ENCODE measurements around the gene TWIST2. TPM values are rescaled to one million over a fixed set of nuclear protein-coding genes. Genes with fewer than 3 reads are reported as not detected.

Gene TWIST2
- total RNA-seq, 1 donor from 2014 or later: 6.8 TPM

DNA sequence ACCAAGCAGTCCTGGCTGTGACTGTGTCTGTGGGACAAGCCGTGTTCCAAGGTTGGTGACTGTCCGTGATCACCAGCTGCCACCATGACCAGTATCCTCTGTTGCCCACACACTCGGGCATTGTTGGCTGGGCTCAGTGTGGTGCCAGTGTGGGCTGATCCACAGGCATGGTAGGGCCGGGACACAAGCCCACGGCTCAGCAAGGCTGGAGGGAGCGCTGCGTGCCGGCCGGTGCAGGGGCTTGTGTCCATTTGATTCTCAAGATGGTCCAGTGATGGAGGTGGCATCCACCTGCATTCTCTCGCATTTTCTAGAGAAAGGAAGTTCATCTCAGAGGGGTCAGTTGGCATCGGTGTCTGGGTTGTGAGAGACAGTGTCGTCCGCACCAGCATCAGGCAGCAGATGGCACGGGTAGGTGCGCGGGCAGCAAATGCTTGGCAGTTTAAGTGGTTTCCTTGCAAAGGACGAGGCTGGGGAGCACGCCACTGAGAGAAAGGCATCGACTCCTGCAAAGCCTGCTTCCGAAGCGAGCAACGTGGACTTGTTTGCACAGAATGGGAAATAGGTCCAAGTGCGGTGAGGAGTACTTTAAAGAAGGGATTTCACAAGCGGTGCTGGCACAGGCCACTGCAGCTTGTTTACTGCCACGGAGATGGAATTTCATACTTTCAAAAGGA is 20.9 kb downstream of the TWIST2 start:
- H3K9ac ChIP-seq (ENCODE audit: low read depth in 1 of 3, low read length in 3 of 3): no peak overlapping the region
- H3K27ac ChIP-seq (ENCODE audit: low read depth, low read length): no peak overlapping the region
- H3K4me3 ChIP-seq (ENCODE audit: low read length in 3 of 3): peak overlapping the region in 1 of 3 donors; percentile 1

DNA sequence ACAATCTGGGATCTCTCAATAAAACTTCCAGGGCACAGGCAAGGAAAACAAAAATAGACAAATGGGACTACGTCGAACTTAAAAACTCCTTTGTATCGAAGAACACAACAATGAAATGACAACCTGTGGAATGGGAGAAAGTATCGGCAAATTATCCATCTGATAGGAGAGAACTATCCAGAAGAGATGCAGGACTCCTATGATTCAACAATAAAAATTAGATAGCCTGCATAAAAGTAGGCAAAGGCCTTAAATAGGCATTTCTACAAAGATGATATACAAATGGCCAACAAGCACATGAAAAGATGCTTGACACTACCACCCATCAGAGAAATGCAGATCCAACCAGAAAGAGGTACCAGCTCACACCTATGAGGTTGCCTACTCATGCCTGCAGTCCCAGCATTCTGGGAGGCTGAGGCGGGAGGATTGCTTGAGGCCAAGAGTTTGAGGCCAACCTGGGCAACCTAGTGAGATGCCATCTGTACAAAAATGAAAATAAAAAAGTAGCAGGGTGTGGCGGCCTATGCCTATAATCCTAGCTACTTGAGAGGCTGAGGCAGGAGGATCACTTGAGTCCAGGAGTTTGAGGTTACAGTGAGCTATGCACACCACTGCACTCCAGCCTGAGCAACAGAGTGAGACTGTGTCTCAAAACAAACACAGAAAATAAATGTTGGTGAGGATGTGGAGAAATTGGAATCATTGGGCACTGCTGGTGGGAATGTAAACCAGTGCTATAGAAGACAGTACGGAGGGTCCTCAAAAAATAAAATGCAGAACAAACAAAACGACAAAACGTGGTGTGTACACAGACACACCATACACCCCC is 21.6 kb downstream of the TWIST2 start:
- Histone ChIP-seq H3K4me1 (ENCODE audit: control insufficient read depth in 3 of 3, insufficient read depth in 3 of 3, low read length in 3 of 3) (peaks cover 6 to 16% (median 16%) of the 10 kb centered on the region in 3 donors), H3K4me3 (ENCODE audit: low read length in 3 of 3) (no peak overlapping the region), H3K27ac (ENCODE audit: low read depth, low read length) (no peak overlapping the region), H3K9ac (ENCODE audit: low read depth in 1 of 3, low read length in 3 of 3) (no peak overlapping the region), H3K9me3 (ENCODE audit: control insufficient read depth in 3 of 3, low read length in 3 of 3) (no peaks in the 10 kb centered on the region), H3K36me3 (ENCODE audit: control insufficient read depth in 3 of 3, insufficient read depth in 3 of 3, low read length in 3 of 3) (no peaks in the 10 kb centered on the region), H3K27me3 (ENCODE audit: control insufficient read depth in 3 of 3, insufficient read depth in 3 of 3, low read length in 3 of 3) (peaks cover 4 to 25% (median 13%) of the 10 kb centered on the region in 3 donors)

More for the DNA sequence above, 20.9 kb downstream of the TWIST2 start:
- Histone ChIP-seq H3K36me3 (ENCODE audit: control insufficient read depth in 3 of 3, insufficient read depth in 3 of 3, low read length in 3 of 3) (no peaks in the 10 kb centered on the region), H3K9me3 (ENCODE audit: control insufficient read depth in 3 of 3, low read length in 3 of 3) (no peaks in the 10 kb centered on the region), H3K4me1 (ENCODE audit: control insufficient read depth in 3 of 3, insufficient read depth in 3 of 3, low read length in 3 of 3) (peaks cover 8 to 22% (median 19%) of the 10 kb centered on the region in 3 donors), H3K27me3 (ENCODE audit: control insufficient read depth in 3 of 3, insufficient read depth in 3 of 3, low read length in 3 of 3) (peaks cover 4 to 24% (median 10%) of the 10 kb centered on the region in 3 donors)

DNA sequence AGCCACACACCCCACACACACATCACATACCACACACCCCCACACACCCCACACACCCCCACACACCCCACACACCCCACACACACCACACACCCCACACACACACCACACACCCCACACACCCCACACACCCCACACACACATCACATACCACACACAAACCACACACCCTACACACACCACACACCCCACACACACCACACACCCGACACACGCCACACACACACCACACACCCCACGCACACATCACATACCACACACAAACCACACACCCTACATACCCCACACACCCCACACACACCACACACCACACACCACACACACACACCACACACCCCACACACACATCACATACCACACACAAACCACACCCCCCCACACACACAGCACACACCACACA is 22.4 kb downstream of the TWIST2 start:
- H3K9ac ChIP-seq (ENCODE audit: low read depth in 1 of 3, low read length in 3 of 3): no peak overlapping the region
- H3K27ac ChIP-seq (ENCODE audit: low read depth, low read length): no peak overlapping the region
- H3K27me3 ChIP-seq (ENCODE audit: control insufficient read depth in 3 of 3, insufficient read depth in 3 of 3, low read length in 3 of 3): peaks cover 7 to 25% (median 14%) of the 10 kb centered on the region in 3 donors
- no peaks in the 10 kb centered on the region for H3K36me3 ChIP-seq (ENCODE audit: control insufficient read depth in 3 of 3, insufficient read depth in 3 of 3, low read length in 3 of 3)
- H3K4me1 ChIP-seq (ENCODE audit: control insufficient read depth in 3 of 3, insufficient read depth in 3 of 3, low read length in 3 of 3): peaks cover 6 to 14% (median 10%) of the 10 kb centered on the region in 3 donors
- H3K4me3 ChIP-seq (ENCODE audit: low read length in 3 of 3): no peak overlapping the region
- H3K9me3 ChIP-seq (ENCODE audit: control insufficient read depth in 3 of 3, low read length in 3 of 3): no peaks in the 10 kb centered on the region

- H3K9ac ChIP-seq (ENCODE audit: low read depth in 1 of 3, low read length in 3 of 3): no peak overlapping the region
- peaks cover 9 to 14% (median 12%) of the 10 kb centered on the region in 3 donors for H3K4me1 ChIP-seq (ENCODE audit: control insufficient read depth in 3 of 3, insufficient read depth in 3 of 3, low read length in 3 of 3)
- H3K27ac ChIP-seq (ENCODE audit: low read depth, low read length): no peak overlapping the region
Observed at GRCh38 chr2:238872026-238872425, 24.1 kb downstream of the TWIST2 start.

DNA sequence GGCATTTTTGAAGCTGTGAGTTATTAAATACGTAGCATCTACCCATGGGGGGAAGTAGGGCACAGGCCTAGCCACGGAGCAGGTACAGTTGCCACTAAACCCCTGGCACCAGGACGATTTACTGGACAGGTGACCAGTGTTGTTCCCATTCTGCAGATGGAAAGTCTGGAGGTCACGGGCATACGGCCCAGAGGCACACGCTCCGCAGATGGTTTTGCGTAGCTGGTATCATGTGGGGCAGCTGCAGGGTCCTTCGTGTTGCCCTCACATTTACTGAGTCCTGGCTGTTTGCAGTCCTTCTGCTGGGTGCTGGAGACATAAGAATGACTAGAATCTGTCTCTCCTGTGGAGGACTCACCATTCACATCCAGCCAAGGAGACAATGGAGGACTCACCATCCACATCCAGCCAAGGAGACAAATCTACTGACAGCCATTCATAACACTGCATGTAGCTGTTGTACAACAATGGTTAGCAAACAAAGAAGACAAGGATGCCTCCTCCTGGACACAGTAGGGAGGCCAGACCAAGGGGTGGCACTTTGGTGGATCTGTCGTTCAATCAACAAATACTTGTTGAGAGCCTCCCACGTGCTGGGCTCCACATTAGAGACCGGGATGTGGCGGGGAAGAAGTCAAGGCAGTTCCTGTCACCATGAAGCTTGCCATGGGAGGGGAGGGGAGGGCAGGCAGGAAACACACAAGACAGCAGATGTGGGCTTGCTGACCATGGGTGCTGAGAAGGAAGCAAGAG is 24.9 kb downstream of the TWIST2 start:
- Histone ChIP-seq H3K27ac (ENCODE audit: low read depth, low read length) (no peak overlapping the region), H3K36me3 (ENCODE audit: control insufficient read depth in 3 of 3, insufficient read depth in 3 of 3, low read length in 3 of 3) (no peaks in the 10 kb centered on the region), H3K9ac (ENCODE audit: low read depth in 1 of 3, low read length in 3 of 3) (no peak overlapping the region), H3K4me3 (ENCODE audit: low read length in 3 of 3) (no peak overlapping the region), H3K27me3 (ENCODE audit: control insufficient read depth in 3 of 3, insufficient read depth in 3 of 3, low read length in 3 of 3) (peaks cover 10 to 20% (median 17%) of the 10 kb centered on the region in 3 donors), H3K4me1 (ENCODE audit: control insufficient read depth in 3 of 3, insufficient read depth in 3 of 3, low read length in 3 of 3) (peaks cover 9 to 14% (median 12%) of the 10 kb centered on the region in 3 donors), H3K9me3 (ENCODE audit: control insufficient read depth in 3 of 3, low read length in 3 of 3) (no peaks in the 10 kb centered on the region)

More at GRCh38 chr2:238872026-238872425, 24.1 kb downstream of the TWIST2 start:
- H3K36me3 ChIP-seq (ENCODE audit: control insufficient read depth in 3 of 3, insufficient read depth in 3 of 3, low read length in 3 of 3): no peaks in the 10 kb centered on the region
- H3K27me3 ChIP-seq (ENCODE audit: control insufficient read depth in 3 of 3, insufficient read depth in 3 of 3, low read length in 3 of 3): peaks cover 10 to 20% (median 17%) of the 10 kb centered on the region in 3 donors
- no peaks in the 10 kb centered on the region for H3K9me3 ChIP-seq (ENCODE audit: control insufficient read depth in 3 of 3, low read length in 3 of 3)
- H3K4me3 ChIP-seq (ENCODE audit: low read length in 3 of 3): no peak overlapping the region

DNA sequence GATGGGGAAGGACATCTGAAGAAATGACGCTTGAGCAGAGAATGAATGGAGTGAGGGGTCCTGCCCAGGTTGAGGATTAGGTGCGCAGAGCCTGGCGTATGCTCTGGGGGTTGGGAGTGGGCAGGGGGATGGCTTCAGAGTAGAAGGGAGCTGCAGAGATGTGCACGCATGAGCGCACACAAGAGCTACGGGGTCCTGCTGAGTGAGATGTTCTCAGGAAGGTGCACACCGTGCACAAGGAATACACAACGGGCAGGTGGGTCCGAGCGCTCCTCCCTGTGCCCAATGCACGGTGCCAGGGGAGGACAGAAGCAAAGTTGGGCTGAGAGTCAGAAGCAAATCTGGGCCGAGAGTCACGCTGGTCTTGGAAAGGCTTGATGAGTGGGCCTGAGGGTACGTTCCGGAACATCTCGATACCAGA is 25.5 kb downstream of the TWIST2 start:
- H3K9ac ChIP-seq (ENCODE audit: low read depth in 1 of 3, low read length in 3 of 3): no peak overlapping the region

GRCh38 chr2:238873841-238874240 is 26.0 kb downstream of the TWIST2 start:
- Histone ChIP-seq H3K36me3 (ENCODE audit: control insufficient read depth in 3 of 3, insufficient read depth in 3 of 3, low read length in 3 of 3) (no peaks in the 10 kb centered on the region), H3K4me3 (ENCODE audit: low read length in 3 of 3) (no peak overlapping the region), H3K9me3 (ENCODE audit: control insufficient read depth in 3 of 3, low read length in 3 of 3) (no peaks in the 10 kb centered on the region), H3K27me3 (ENCODE audit: control insufficient read depth in 3 of 3, insufficient read depth in 3 of 3, low read length in 3 of 3) (peaks cover 9 to 15% (median 10%) of the 10 kb centered on the region in 3 donors), H3K9ac (ENCODE audit: low read depth in 1 of 3, low read length in 3 of 3) (no peak overlapping the region), H3K27ac (ENCODE audit: low read depth, low read length) (no peak overlapping the region), H3K4me1 (ENCODE audit: control insufficient read depth in 3 of 3, insufficient read depth in 3 of 3, low read length in 3 of 3) (peaks cover 6 to 8% (median 6%) of the 10 kb centered on the region in 3 donors)

More for the DNA sequence above, 25.5 kb downstream of the TWIST2 start:
- no peaks in the 10 kb centered on the region for H3K9me3 ChIP-seq (ENCODE audit: control insufficient read depth in 3 of 3, low read length in 3 of 3)
- no peaks in the 10 kb centered on the region for H3K36me3 ChIP-seq (ENCODE audit: control insufficient read depth in 3 of 3, insufficient read depth in 3 of 3, low read length in 3 of 3)
- H3K27ac ChIP-seq (ENCODE audit: low read depth, low read length): no peak overlapping the region
- peaks cover 9 to 12% (median 11%) of the 10 kb centered on the region in 3 donors for H3K4me1 ChIP-seq (ENCODE audit: control insufficient read depth in 3 of 3, insufficient read depth in 3 of 3, low read length in 3 of 3)
- H3K27me3 ChIP-seq (ENCODE audit: control insufficient read depth in 3 of 3, insufficient read depth in 3 of 3, low read length in 3 of 3): peaks cover 10 to 18% (median 14%) of the 10 kb centered on the region in 3 donors
- H3K4me3 ChIP-seq (ENCODE audit: low read length in 3 of 3): no peak overlapping the region

DNA sequence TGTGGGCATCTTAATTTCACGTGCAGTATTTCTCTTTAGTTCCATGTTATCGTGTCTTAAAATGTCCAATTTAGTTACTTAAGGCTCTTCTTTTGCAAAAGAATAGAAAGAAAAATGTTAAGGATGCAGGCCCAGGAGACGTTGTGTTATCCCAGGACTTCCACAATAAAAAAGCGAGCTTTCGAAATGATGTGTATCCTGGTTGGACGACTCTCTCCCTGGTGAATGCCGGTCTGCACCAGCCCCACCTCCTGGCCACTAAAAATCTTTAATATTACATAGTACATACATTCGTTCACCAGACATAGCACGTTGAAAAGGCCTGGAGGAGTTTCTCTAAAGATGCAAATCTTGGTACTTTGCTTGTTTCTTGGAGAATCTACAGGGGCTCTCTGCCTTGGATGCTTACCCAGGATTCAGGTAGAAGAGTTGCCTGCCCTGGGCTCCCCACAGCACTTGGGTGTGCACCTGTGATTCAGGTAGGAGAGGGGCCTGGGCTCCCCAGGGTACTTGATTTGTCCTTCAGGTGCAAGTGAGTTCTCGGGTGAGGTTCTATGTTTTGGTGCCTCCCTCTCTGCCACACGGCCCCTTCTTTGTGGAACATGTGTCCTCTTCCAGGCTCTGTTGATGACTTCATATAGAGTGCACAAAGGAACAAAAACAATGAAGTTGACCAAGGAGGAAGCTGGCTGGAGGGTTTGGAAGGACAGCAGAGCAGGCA is 26.6 kb downstream of the TWIST2 start:
- Histone ChIP-seq H3K4me3 (ENCODE audit: low read length in 3 of 3) (no peak overlapping the region), H3K27ac (ENCODE audit: low read depth, low read length) (no peak overlapping the region), H3K9ac (ENCODE audit: low read depth in 1 of 3, low read length in 3 of 3) (no peak overlapping the region), H3K36me3 (ENCODE audit: control insufficient read depth in 3 of 3, insufficient read depth in 3 of 3, low read length in 3 of 3) (no peaks in the 10 kb centered on the region), H3K9me3 (ENCODE audit: control insufficient read depth in 3 of 3, low read length in 3 of 3) (no peaks in the 10 kb centered on the region), H3K27me3 (ENCODE audit: control insufficient read depth in 3 of 3, insufficient read depth in 3 of 3, low read length in 3 of 3) (peaks cover 7 to 16% (median 15%) of the 10 kb centered on the region in 3 donors), H3K4me1 (ENCODE audit: control insufficient read depth in 3 of 3, insufficient read depth in 3 of 3, low read length in 3 of 3) (peaks cover 0 to 3% (median 3%) of the 10 kb centered on the region in 3 donors)

- no peak overlapping the region for H3K27ac ChIP-seq (ENCODE audit: low read depth, low read length)
- H3K36me3 ChIP-seq (ENCODE audit: control insufficient read depth in 3 of 3, insufficient read depth in 3 of 3, low read length in 3 of 3): no peaks in the 10 kb centered on the region
- H3K9ac ChIP-seq (ENCODE audit: low read depth in 1 of 3, low read length in 3 of 3): no peak overlapping the region
- H3K27me3 ChIP-seq (ENCODE audit: control insufficient read depth in 3 of 3, insufficient read depth in 3 of 3, low read length in 3 of 3): peaks cover 7 to 19% (median 15%) of the 10 kb centered on the region in 3 donors
- H3K4me1 ChIP-seq (ENCODE audit: control insufficient read depth in 3 of 3, insufficient read depth in 3 of 3, low read length in 3 of 3): peaks cover 0 to 3% (median 3%) of the 10 kb centered on the region in 3 donors
- no peak overlapping the region for H3K4me3 ChIP-seq (ENCODE audit: low read length in 3 of 3)
- no peaks in the 10 kb centered on the region for H3K9me3 ChIP-seq (ENCODE audit: control insufficient read depth in 3 of 3, low read length in 3 of 3)
Observed at GRCh38 chr2:238875101-238875470, 27.2 kb downstream of the TWIST2 start.
